ENCODE measurements around the gene FLYWCH2.

DNA sequence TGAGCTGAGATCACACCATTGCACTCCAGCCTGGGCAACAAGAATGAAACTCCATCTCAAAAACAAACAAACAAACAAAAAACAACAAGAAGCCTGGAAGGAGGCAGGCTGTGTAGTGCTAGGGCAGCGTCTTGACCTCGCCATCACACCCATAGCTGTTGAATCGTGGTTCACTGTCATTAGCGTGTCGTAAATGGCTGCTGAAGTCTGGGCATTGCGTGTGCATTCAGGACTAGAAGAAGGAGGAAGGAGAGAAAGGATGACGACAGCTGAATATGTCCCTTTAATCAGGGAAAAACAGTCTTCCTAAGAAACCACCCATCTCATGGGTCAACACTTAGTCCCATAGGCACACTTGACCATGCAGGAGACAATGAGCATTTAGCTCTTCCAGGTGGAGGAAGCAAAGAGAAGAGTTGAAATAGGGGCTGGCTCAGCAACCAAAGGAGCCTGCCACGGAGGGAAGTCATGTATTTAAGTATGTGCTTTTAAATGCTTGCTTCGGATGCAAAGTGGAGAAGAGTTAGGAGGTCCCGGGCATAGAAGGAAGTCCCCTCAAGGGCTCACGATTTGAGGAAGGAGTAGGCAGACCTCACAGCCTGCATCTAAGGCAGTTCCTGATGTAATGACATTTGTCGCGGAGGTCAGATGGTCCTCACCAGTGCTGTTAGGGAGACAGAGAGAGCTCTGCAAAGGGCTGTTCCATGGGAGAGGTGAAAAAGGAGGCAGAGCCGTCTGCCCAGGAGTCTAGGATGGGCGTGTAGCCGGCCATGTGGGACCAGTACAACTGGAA lies 33.9 kb upstream of the FLYWCH2 start:
- TF ChIP-seq, protein P1, sequence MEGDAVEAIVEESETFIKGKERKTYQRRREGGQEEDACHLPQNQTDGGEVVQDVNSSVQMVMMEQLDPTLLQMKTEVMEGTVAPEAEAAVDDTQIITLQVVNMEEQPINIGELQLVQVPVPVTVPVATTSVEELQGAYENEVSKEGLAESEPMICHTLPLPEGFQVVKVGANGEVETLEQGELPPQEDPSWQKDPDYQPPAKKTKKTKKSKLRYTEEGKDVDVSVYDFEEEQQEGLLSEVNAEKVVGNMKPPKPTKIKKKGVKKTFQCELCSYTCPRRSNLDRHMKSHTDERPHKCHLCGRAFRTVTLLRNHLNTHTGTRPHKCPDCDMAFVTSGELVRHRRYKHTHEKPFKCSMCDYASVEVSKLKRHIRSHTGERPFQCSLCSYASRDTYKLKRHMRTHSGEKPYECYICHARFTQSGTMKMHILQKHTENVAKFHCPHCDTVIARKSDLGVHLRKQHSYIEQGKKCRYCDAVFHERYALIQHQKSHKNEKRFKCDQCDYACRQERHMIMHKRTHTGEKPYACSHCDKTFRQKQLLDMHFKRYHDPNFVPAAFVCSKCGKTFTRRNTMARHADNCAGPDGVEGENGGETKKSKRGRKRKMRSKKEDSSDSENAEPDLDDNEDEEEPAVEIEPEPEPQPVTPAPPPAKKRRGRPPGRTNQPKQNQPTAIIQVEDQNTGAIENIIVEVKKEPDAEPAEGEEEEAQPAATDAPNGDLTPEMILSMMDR (IDR thresholded peaks at IDR 0.05; ENCODE audit: insufficient read depth, low read depth, low read length) = no peak
- TF ChIP-seq EZH2 (IDR thresholded peaks at IDR 0.05; ENCODE audit: insufficient read depth, low read length) = no peak
